Endothelial cell of umbilical vein (primary cell): ENCODE results near the gene USP46. TPM values are rescaled to one million over a fixed set of nuclear protein-coding genes. Genes with fewer than 3 reads are reported as not detected.
A peak's percentile ranks its signal among the peaks of the same experiment; 100 is the strongest.

Experiments
- BruUV-seq: library from RNA; stranded (reverse); fragments of 400-500 nt; replicated peaks from 2 replicates; lab custom pipeline; 2021; lab: Mats Ljungman, UMichigan
- CTCF ChIA-PET: fragments of 300-600, 350-600 bp; sonication (Branson Sonifier 250); formaldehyde crosslinking; loops from one replicate; lab custom pipeline; 2021; ENCODE audit warnings: antibody characterized with exemption, inconsistent platforms; lab: Charles Lee
- POLR2A ChIA-PET: fragments of 300-600, 350-600 bp; sonication (Branson Sonifier 250); formaldehyde crosslinking; loops from one replicate; lab custom pipeline; 2021; ENCODE audit warnings: antibody characterized with exemption, inconsistent platforms; lab: Charles Lee
- DNase-seq: peaks from one replicate; pipeline ENCODE4 v3.0.0-alpha.2; 2011; ENCODE audit warnings: low read depth, low spot score
- FAIRE-seq: peaks from 2 replicates; lab custom pipeline; 2011; peaks lifted over from hg19 to GRCh38; lab: Jason Lieb, UNC
- H2AFZ ChIP-seq: 2 replicates; pipeline ENCODE4 v1.6.0; 2012; ENCODE audit warnings: low read depth, low read length, control low read depth, inconsistent platforms
- H3K27ac ChIP-seq: 2 replicates; pipeline ENCODE4 v1.5.1; 2011; ENCODE audit warnings: low read depth, mild to moderate bottlenecking, control low read depth, low read length, moderate library complexity; ENCODE audit not compliant: insufficient read depth
- H3K27me3 ChIP-seq, 2 experiments: 2 replicates each; pipeline versions ENCODE4 v1.6.0 to v1.6.1; 2011; ENCODE audit warnings: low read length in 2 of 2, mixed read lengths in 1 of 2; ENCODE audit not compliant: control insufficient read depth in 2 of 2, insufficient read depth in 2 of 2
- H3K36me3 ChIP-seq, 2 experiments: 2 replicates in 1 of 2; 3 replicates in 1 of 2; pipeline ENCODE4 v1.5.1; 2011; ENCODE audit warnings: low read length in 2 of 2, mild to moderate bottlenecking in 1 of 2, moderate library complexity in 1 of 2; ENCODE audit not compliant: control insufficient read depth in 2 of 2, insufficient read depth in 2 of 2; ENCODE audit errors: extremely low read depth in 1 of 2
- H3K4me1 ChIP-seq: 3 replicates; pipeline ENCODE4 v1.5.1; 2011; ENCODE audit warnings: mild to moderate bottlenecking, low read length; ENCODE audit not compliant: control insufficient read depth, insufficient read depth; ENCODE audit errors: extremely low read depth
- H3K4me2 ChIP-seq: 2 replicates; pipeline ENCODE4 v1.6.1; 2011; ENCODE audit warnings: low read length, control low read depth, mixed read lengths; ENCODE audit not compliant: insufficient read depth
- H3K4me3 ChIP-seq, 3 experiments: fragments of 200-600 bp in 1 of 3; sonication (generic), shearing (Covaris generic) in 1 of 3; replicated peaks in 1 of 3; 2 replicates each; pipeline ENCODE4 v1.5.1; 2011 to 2016; ENCODE audit warnings: control low read depth in 3 of 3, low read length in 3 of 3, mild to moderate bottlenecking in 2 of 3, inconsistent platforms in 1 of 3, low read depth in 1 of 3, moderate library complexity in 1 of 3; ENCODE audit not compliant: insufficient read depth in 1 of 3
- H3K79me2 ChIP-seq: 2 replicates; pipeline ENCODE4 v1.6.0; 2012; ENCODE audit warnings: low read length, inconsistent platforms; ENCODE audit not compliant: control insufficient read depth, insufficient read depth
- H3K9ac ChIP-seq: replicated peaks from 2 replicates; pipeline ENCODE3; 2011; ENCODE audit warnings: low read length, control low read depth; ENCODE audit not compliant: insufficient read depth; ENCODE audit errors: extremely low read depth
- H3K9me1 ChIP-seq: replicated peaks from 3 replicates; pipeline ENCODE4 v1.6.0; 2011; ENCODE audit warnings: mild to moderate bottlenecking, low read length; ENCODE audit not compliant: control insufficient read depth, insufficient read depth; ENCODE audit errors: extremely low read depth
- H3K9me3 ChIP-seq: replicated peaks from 2 replicates; pipeline ENCODE4 v1.5.1; 2012; ENCODE audit warnings: low read length, inconsistent platforms; ENCODE audit not compliant: control insufficient read depth, insufficient read depth
- H4K20me1 ChIP-seq: replicated peaks from 2 replicates; pipeline ENCODE3; 2011; ENCODE audit warnings: mild to moderate bottlenecking, low read length; ENCODE audit not compliant: control insufficient read depth, insufficient read depth; ENCODE audit errors: extremely low read depth
- EZH2 ChIP-seq: IDR thresholded peaks from 2 replicates; pipeline ENCODE4 v1.6.1; 2012; ENCODE audit warnings: borderline replicate concordance, low read depth, mild to moderate bottlenecking, moderate library complexity, low read length, inconsistent platforms; ENCODE audit not compliant: severe bottlenecking
- FOS ChIP-seq: IDR thresholded peaks from 2 replicates; pipeline ENCODE4 v1.6.1; 2011; ENCODE audit warnings: mild to moderate bottlenecking, low read length, moderate library complexity, borderline replicate concordance; ENCODE audit not compliant: insufficient read depth
- GATA2 ChIP-seq: IDR thresholded peaks from 2 replicates; pipeline ENCODE4 v1.7.0; 2011; ENCODE audit warnings: low read depth, mild to moderate bottlenecking, moderate library complexity, mixed read lengths, low read length; ENCODE audit not compliant: insufficient read length, insufficient read depth
- JUN ChIP-seq: IDR thresholded peaks from 2 replicates; pipeline ENCODE4 v1.6.1; 2011; ENCODE audit warnings: borderline replicate concordance, low read depth; ENCODE audit not compliant: insufficient read length, insufficient read depth
- MYC ChIP-seq: IDR thresholded peaks from one replicate; pipeline ENCODE4 v1.6.1; 2011; ENCODE audit warnings: mild to moderate bottlenecking, low read depth, low read length
- POLR2A ChIP-seq: IDR thresholded peaks from 2 replicates; pipeline ENCODE4 v1.6.1; 2012; ENCODE audit warnings: low read depth, mild to moderate bottlenecking, control low read depth, low read length
- POLR2AphosphoS5 ChIP-seq: IDR thresholded peaks from 2 replicates; pipeline ENCODE4 v1.6.1; 2012; ENCODE audit warnings: low read depth, mild to moderate bottlenecking, control low read depth, low read length, moderate library complexity; ENCODE audit not compliant: insufficient read depth
- dilution Hi-C: fragments of 300-500 bp; cut with MboI; formaldehyde crosslinking; loops from one replicate; pipeline ENCODE4 v1.15.0; 2019; ENCODE audit warnings: low sequenced_read_pairs; ENCODE audit not compliant: extremely low pct_ligation_motif_present
- intact Hi-C: fragments of 100-400 bp; cut with micrococcal nuclease; formaldehyde crosslinking; loops from one replicate; pipeline ENCODE4 v1.10.0; 2022
- polyA plus RNA-seq, 4 experiments: library from polyadenylated mRNA; depleted of rRNA in 3 of 4; stranded (reverse) in 3 of 4; unstranded in 1 of 4; fragments of >200 nt; gene quantifications; 2 replicates each; pipeline versions ENCODE4 v1.2.1 to v1.2.3, GENCODE V29; 2011 to 2012; ENCODE audit warnings: missing spikeins in 1 of 4
- total RNA-seq: library from RNA; stranded (reverse); gene quantifications from 2 replicates; pipeline ENCODE4 v1.2.3, GENCODE V29; 2021
- TF ChIP-seq, protein P1 (sequence below): IDR thresholded peaks from 2 replicates; pipeline ENCODE4 v1.6.1; 2011; ENCODE audit not compliant: insufficient read depth, insufficient read length
- TF ChIP-seq, protein P2 (sequence below), 2 donors: IDR thresholded peaks; 1 replicate in 1 of 2; 2 replicates in 1 of 2; pipeline ENCODE4 v1.5.1; 2011; ENCODE audit warnings: low read length in 2 of 2, mild to moderate bottlenecking in 2 of 2, moderate library complexity in 2 of 2, control low read depth in 1 of 2, inconsistent platforms in 1 of 2, low read depth in 1 of 2; ENCODE audit not compliant: insufficient read depth in 1 of 2; ENCODE audit errors: extremely low read depth in 1 of 2

The USP46 gene
- total and polyA plus RNA-seq, 2 donors (not counting 3 experiments of a cell fraction or from before 2014, with no cell fraction given): 5.2 to 23.7 TPM

DNA sequence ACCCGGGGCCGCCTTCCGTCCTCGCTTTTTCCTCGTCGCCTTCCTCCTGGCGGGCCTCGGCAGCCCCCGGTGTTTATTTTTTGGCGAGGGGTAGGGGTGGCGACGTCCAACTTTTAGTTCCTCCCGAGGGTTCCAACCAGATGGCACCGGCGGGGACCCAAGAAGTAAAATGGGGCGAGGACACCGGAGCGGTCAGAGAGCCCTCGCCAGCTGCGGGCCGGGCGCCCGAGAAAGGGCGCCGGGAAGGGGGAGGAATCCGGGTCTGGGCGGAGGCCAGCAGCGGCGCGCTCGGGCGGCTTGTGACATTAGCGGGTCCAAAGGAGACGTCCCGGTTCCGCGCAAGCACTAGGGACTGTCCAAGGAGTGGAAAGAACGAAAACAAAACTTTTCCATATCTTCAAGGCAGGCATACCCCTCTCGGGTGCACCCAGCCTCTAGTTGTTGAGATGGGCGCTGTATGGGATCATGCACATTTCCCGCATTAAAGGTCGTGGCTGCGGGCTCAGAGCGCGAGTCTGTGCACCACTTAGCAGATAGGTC is 691 bp upstream of the USP46 start:
- ChIA-PET POLR2A (interaction anchor here (2.9 kb wide), 1 partner anchor 53 kb away, joined by 10 read pairs; no protein-coding TSS in a partner anchor), CTCF (interaction anchor here (1.0 to 3.1 kb wide), 3 partner anchors 12 to 114 kb away, joined by 3 to 11 read pairs (median 6); no protein-coding TSS in a partner anchor)
- peak; percentile 46 for FAIRE-seq
- peak overlapping the region; percentile 93 for H3K9ac ChIP-seq
- dilution Hi-C loops (no loop called here), intact Hi-C loops (loop anchor here (1.0 to 10.0 kb wide), 6 partner anchors 18 to 475 kb away; no protein-coding TSS in a partner anchor)
- H3K9me1 ChIP-seq: no peaks in the 10 kb centered on the region
- H4K20me1 ChIP-seq: no peaks in the 10 kb centered on the region
- peak overlapping the region; percentile 81 for H3K27ac ChIP-seq
- H3K27me3 ChIP-seq: no peaks in the 10 kb centered on the region
- peak; percentile 39 for DNase-seq
- H3K9me3 ChIP-seq: no peaks in the 10 kb centered on the region
- BruUV-seq: TSS peak; percentile 39
- H3K4me3 ChIP-seq: peak overlapping the region; percentile 80 to 90 (median 88)
- H3K4me1 ChIP-seq: peaks cover 13% of the 10 kb centered on the region
- peaks cover 7% of the 10 kb centered on the region for H3K79me2 ChIP-seq
- peak overlapping the region; percentile 87 for H2AFZ ChIP-seq
- TF ChIP-seq JUN: no peak
- TF ChIP-seq, protein P1, sequence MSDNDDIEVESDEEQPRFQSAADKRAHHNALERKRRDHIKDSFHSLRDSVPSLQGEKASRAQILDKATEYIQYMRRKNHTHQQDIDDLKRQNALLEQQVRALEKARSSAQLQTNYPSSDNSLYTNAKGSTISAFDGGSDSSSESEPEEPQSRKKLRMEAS: no peak
- no peak for TF ChIP-seq POLR2AphosphoS5
- TF ChIP-seq POLR2A: no peak
- H3K36me3 ChIP-seq: peaks cover 0 to 2% of the 10 kb centered on the region in 2 experiments
- peak overlapping the region; percentile 91 for H3K4me2 ChIP-seq

DNA sequence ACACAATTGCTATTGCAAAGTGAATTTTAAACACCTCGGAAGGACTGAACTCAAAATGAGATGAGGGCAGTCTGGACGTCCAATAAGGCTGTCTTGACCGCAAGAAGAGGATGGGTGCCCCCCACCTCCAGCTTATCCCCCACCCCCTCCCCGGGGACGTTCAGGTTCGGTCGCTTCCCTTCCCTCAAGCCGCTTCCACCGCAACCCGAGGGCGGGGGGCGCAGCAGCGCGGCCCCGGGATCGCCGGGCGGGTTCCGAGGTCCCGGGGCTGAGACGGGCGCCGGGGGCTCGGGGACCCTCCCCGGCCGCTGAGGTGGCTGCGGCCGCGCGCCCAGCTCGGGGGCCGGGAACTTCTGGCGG is 480 bp downstream of the USP46 start:
- dilution Hi-C loops (no loop called here), intact Hi-C loops (loop anchor here (2.0 to 10.0 kb wide), 3 partner anchors 64 to 476 kb away; no protein-coding TSS in a partner anchor)
- TSS peak; percentile 26 for BruUV-seq
- Histone ChIP-seq H3K9me1 (no peaks in the 10 kb centered on the region), H3K4me1 (peaks cover 13% of the 10 kb centered on the region), H3K9ac (peak overlapping the region; percentile 83), H4K20me1 (no peaks in the 10 kb centered on the region), H2AFZ (peak overlapping the region; percentile 95), H3K27me3 (no peaks in the 10 kb centered on the region), H3K27ac (peak overlapping the region; percentile 86), H3K79me2 (peaks cover 10% of the 10 kb centered on the region), H3K4me2 (peak overlapping the region; percentile 88), H3K36me3 (peaks cover 0 to 2% of the 10 kb centered on the region in 2 experiments), H3K4me3 (peak overlapping the region; percentile 70 to 88 (median 78)), H3K9me3 (no peaks in the 10 kb centered on the region)
- TF ChIP-seq POLR2AphosphoS5 (no peak), EZH2 (no peak), MYC (no peak), FOS (no peak), POLR2A (no peak), JUN (no peak), GATA2 (no peak)
- TF ChIP-seq, protein P2, sequence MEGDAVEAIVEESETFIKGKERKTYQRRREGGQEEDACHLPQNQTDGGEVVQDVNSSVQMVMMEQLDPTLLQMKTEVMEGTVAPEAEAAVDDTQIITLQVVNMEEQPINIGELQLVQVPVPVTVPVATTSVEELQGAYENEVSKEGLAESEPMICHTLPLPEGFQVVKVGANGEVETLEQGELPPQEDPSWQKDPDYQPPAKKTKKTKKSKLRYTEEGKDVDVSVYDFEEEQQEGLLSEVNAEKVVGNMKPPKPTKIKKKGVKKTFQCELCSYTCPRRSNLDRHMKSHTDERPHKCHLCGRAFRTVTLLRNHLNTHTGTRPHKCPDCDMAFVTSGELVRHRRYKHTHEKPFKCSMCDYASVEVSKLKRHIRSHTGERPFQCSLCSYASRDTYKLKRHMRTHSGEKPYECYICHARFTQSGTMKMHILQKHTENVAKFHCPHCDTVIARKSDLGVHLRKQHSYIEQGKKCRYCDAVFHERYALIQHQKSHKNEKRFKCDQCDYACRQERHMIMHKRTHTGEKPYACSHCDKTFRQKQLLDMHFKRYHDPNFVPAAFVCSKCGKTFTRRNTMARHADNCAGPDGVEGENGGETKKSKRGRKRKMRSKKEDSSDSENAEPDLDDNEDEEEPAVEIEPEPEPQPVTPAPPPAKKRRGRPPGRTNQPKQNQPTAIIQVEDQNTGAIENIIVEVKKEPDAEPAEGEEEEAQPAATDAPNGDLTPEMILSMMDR (IDR thresholded peaks at IDR 0.05; ENCODE audit: extremely low read depth in 1 of 2, insufficient read depth in 1 of 2, low read depth in 1 of 2, low read length in 2 of 2): no peak
- TF ChIP-seq, protein P1: no peak
- DNase-seq: peak; percentile 14
- ChIA-PET CTCF (interaction anchor here (1.0 to 3.1 kb wide), 7 partner anchors 11 to 113 kb away, joined by 3 to 14 read pairs (median 7); no protein-coding TSS in a partner anchor), POLR2A (interaction anchor here (0.7 to 2.9 kb wide), 3 partner anchors 54 to 816 kb away, joined by 3 to 10 read pairs (median 3); no protein-coding TSS in a partner anchor)
- FAIRE-seq: no peak
